Measurements from ENCODE around the gene OR5H1.
"Not testable (repeated sequence)": the region's sequence is repeated elsewhere in the genome, so short reads cannot be mapped to it uniquely, and the experiment has no call there.

Gene OR5H1

DNA sequence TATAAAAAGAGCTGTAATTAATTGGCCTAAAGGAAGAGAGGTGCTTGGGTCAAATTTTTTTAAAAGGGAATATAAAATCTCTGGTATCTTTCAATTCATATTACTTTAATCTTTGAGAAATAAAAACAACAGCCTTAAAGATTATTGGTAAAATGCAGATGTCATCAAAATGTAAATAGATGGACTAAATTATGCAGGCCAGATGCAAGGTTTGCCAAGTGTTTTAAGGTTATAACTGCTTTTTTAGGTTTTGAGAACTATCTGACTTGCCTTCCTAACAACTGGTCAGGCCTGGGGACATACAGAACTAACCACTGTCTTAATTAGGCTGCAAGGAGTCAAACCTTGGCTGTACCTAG, 20.0 kb upstream of the OR5H1 start:
- H3K4me3 ChIP-seq (ENCODE audit: control insufficient read depth, low read depth, low read length): no peak overlapping the region
- TF ChIP-seq, protein P1, sequence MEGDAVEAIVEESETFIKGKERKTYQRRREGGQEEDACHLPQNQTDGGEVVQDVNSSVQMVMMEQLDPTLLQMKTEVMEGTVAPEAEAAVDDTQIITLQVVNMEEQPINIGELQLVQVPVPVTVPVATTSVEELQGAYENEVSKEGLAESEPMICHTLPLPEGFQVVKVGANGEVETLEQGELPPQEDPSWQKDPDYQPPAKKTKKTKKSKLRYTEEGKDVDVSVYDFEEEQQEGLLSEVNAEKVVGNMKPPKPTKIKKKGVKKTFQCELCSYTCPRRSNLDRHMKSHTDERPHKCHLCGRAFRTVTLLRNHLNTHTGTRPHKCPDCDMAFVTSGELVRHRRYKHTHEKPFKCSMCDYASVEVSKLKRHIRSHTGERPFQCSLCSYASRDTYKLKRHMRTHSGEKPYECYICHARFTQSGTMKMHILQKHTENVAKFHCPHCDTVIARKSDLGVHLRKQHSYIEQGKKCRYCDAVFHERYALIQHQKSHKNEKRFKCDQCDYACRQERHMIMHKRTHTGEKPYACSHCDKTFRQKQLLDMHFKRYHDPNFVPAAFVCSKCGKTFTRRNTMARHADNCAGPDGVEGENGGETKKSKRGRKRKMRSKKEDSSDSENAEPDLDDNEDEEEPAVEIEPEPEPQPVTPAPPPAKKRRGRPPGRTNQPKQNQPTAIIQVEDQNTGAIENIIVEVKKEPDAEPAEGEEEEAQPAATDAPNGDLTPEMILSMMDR (conservative IDR thresholded peaks at IDR 0.05; ENCODE audit: control insufficient read depth, insufficient read depth, low read depth, low read length): no peak

GRCh38 chr3:98114264-98114663, 16.3 kb upstream of the OR5H1 start:
- DNase-seq (ENCODE audit: low read depth): no peak
- no peak overlapping the region for H3K4me3 ChIP-seq (ENCODE audit: control insufficient read depth, low read depth, low read length)
- TF ChIP-seq, protein P1 (conservative IDR thresholded peaks at IDR 0.05; ENCODE audit: control insufficient read depth, insufficient read depth, low read depth, low read length): no peak

More for the DNA sequence above, 20.0 kb upstream of the OR5H1 start:
- no peak for DNase-seq (ENCODE audit: low read depth)

- TF ChIP-seq, protein P1 (conservative IDR thresholded peaks at IDR 0.05; ENCODE audit: control insufficient read depth, insufficient read depth, low read depth, low read length): no peak
- no peak for DNase-seq (ENCODE audit: low read depth)
- no peak overlapping the region for H3K4me3 ChIP-seq (ENCODE audit: control insufficient read depth, low read depth, low read length)
These were observed 14.8 kb upstream of the OR5H1 start for GRCh38 chr3:98115717-98116116.

DNA sequence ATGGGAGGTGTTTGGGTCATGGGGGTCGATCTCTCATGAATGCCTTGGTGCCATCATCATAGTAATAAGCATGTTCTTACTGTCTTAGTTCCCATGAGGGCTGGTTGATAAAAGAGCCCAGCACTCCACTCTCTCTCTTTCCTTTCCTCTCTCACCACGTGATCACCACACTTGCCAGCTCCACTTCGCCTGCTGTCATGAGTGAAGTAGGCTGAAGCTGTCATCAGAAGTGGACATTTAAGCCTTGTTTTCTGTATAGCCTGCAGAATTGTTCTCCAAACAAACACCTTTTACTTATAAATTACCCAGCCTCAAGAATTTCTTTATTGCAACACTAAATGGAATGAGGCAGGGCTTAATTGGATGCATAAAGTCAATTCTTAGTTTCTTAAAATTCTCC, 6.1 kb downstream of the OR5H1 start:
- TF ChIP-seq, protein P1 (conservative IDR thresholded peaks at IDR 0.05; ENCODE audit: control insufficient read depth, insufficient read depth, low read depth, low read length): no peak
- no peak overlapping the region for H3K4me3 ChIP-seq (ENCODE audit: control insufficient read depth, low read depth, low read length)
- DNase-seq (ENCODE audit: low read depth): no peak

- DNase-seq (ENCODE audit: low read depth); H3K4me3 ChIP-seq (ENCODE audit: control insufficient read depth, low read depth, low read length): not testable (repeated sequence)
These were observed 7.5 kb downstream of the OR5H1 start for GRCh38 chr3:98137826-98138557.

DNA sequence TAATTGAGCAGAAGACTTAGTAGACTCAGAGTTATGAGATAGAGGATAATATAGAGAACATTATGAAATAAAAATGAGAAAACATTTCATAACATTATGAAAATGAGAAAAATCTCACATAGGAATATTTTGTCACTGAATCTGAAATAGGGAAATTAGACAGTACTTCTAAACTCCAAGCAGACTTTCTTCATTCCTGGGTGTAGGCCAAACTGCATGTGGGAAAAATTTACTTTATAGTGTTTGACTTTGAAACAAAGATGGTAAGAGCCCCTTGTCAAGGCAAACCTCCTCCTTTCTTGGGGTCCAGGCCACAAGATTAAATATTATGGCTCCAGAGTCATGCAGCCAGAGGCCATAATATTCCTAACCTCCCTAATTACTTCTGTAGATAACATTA, 10.0 kb downstream of the OR5H1 start:
- no peak overlapping the region for H3K4me3 ChIP-seq (ENCODE audit: control insufficient read depth, low read depth, low read length)
- TF ChIP-seq, protein P1 (conservative IDR thresholded peaks at IDR 0.05; ENCODE audit: control insufficient read depth, insufficient read depth, low read depth, low read length): no peak
- no peak for DNase-seq (ENCODE audit: low read depth)

GRCh38 chr3:98147179-98147578, 16.7 kb downstream of the OR5H1 start, which contains the start of gene OR5H14:
Gene OR5H14 (plus strand): TSS chr3:98147479. CDS start chr3:98149386, 1,907 bp downstream.
- TF ChIP-seq, protein P1 (conservative IDR thresholded peaks at IDR 0.05; ENCODE audit: control insufficient read depth, insufficient read depth, low read depth, low read length): no peak
- no peak for DNase-seq (ENCODE audit: low read depth)

More at GRCh38 chr3:98147179-98147578, 16.7 kb downstream of the OR5H1 start, which contains the start of gene OR5H14:
- H3K4me3 ChIP-seq (ENCODE audit: control insufficient read depth, low read depth, low read length): no peak within 1 kb of the TSS
